Caco-2 (cell line): Measurements from ENCODE around the gene SLC22A23. TPM values are rescaled to one million over a fixed set of nuclear protein-coding genes. Genes with fewer than 3 reads are reported as not detected.
A peak's percentile ranks its signal among the peaks of the same experiment; 100 is the strongest.

ENCODE experiments used
- BruUV-seq: library from RNA; stranded (reverse); fragments of 400-500 nt; replicated peaks from 2 replicates; lab custom pipeline; 2021; lab: Mats Ljungman, UMichigan
- CTCF ChIA-PET: fragments of 300-600 bp; sonication (Branson Sonifier 250); formaldehyde crosslinking; loops from one replicate; lab custom pipeline; 2022; ENCODE audit warnings: antibody characterized with exemption; lab: Charles Lee
- POLR2A ChIA-PET: fragments of 300-600 bp; sonication (Branson Sonifier 250); formaldehyde crosslinking; loops from one replicate; lab custom pipeline; 2022; ENCODE audit warnings: antibody characterized with exemption; lab: Charles Lee
- DNase-seq, 2 experiments: peaks; one replicate each; pipeline versions ENCODE4 v3.0.0 to v3.0.0-alpha.2; 2020 to 2022
- H3K27me3 ChIP-seq: replicated peaks from 2 replicates; pipeline ENCODE4 v1.6.0; 2011; ENCODE audit warnings: low read length; ENCODE audit not compliant: control insufficient read depth, insufficient read depth
- H3K36me3 ChIP-seq: 2 replicates; pipeline ENCODE4 v1.5.1; 2011; ENCODE audit warnings: low read length; ENCODE audit not compliant: control insufficient read depth, insufficient read depth
- H3K4me1 ChIP-seq: fragments of 250-450 bp; sonication (Bioruptor Pico); 2 replicates; pipeline ENCODE4 v1.5.1; 2020; ENCODE audit warnings: mild to moderate bottlenecking
- H3K4me3 ChIP-seq: 2 replicates; pipeline ENCODE4 v1.5.1; 2011; ENCODE audit warnings: low read depth, mild to moderate bottlenecking, control low read depth, low read length
- H3K9me3 ChIP-seq: fragments of 250-450 bp; sonication (Bioruptor Pico); 2 replicates; pipeline ENCODE4 v1.5.1; 2020; ENCODE audit warnings: mild to moderate bottlenecking, moderate library complexity
- H3K27ac Mint-ChIP-seq: one replicate; pipeline ENCODE4 v1.8.0; 2022; ENCODE audit warnings: mixed read lengths; ENCODE audit not compliant: unreplicated experiment
- H3K27me3 Mint-ChIP-seq: one replicate; pipeline ENCODE4 v1.8.0; 2022; ENCODE audit warnings: mixed read lengths; ENCODE audit not compliant: insufficient read depth, unreplicated experiment
- H3K36me3 Mint-ChIP-seq: one replicate; pipeline ENCODE4 v1.8.0; 2022; ENCODE audit warnings: mild to moderate bottlenecking, mixed read lengths; ENCODE audit not compliant: insufficient read depth, unreplicated experiment
- H3K4me1 Mint-ChIP-seq: one replicate; pipeline ENCODE4 v1.8.0; 2022; ENCODE audit warnings: low read depth, mixed read lengths; ENCODE audit not compliant: unreplicated experiment
- H3K4me3 Mint-ChIP-seq: one replicate; pipeline ENCODE4 v1.8.0; 2022; ENCODE audit warnings: mild to moderate bottlenecking, moderate library complexity, mixed read lengths; ENCODE audit not compliant: unreplicated experiment
- H3K9me3 Mint-ChIP-seq: one replicate; pipeline ENCODE4 v1.8.0; 2022; ENCODE audit warnings: mixed read lengths; ENCODE audit not compliant: unreplicated experiment
- intact Hi-C: fragments of 100-400 bp; cut with micrococcal nuclease; formaldehyde crosslinking; loops from one replicate; pipeline ENCODE4 v1.10.0; 2022; ENCODE audit not compliant: unreplicated experiment
- total RNA-seq: library from RNA; stranded (reverse); gene quantifications from 2 replicates; pipeline ENCODE4 v1.2.3, GENCODE V29; 2022
- TF ChIP-seq, protein P1 (sequence below), 2 experiments: fragments of 200-600 bp in 1 of 2; IDR thresholded peaks; 1 replicate in 1 of 2; 2 replicates in 1 of 2; pipeline versions ENCODE4 v1.5.1 to v1.8.0; 2011 to 2022; ENCODE audit warnings: antibody characterized with exemption in 1 of 2, control low read depth in 1 of 2, inconsistent platforms in 1 of 2, low read depth in 1 of 2, low read length in 1 of 2, mild to moderate bottlenecking in 1 of 2, moderate library complexity in 1 of 2; ENCODE audit not compliant: insufficient read depth in 1 of 2, severe bottlenecking in 1 of 2, unreplicated experiment in 1 of 2

Gene SLC22A23
- total RNA-seq, 1 experiment from 2014 or later = 45.5 TPM

DNA sequence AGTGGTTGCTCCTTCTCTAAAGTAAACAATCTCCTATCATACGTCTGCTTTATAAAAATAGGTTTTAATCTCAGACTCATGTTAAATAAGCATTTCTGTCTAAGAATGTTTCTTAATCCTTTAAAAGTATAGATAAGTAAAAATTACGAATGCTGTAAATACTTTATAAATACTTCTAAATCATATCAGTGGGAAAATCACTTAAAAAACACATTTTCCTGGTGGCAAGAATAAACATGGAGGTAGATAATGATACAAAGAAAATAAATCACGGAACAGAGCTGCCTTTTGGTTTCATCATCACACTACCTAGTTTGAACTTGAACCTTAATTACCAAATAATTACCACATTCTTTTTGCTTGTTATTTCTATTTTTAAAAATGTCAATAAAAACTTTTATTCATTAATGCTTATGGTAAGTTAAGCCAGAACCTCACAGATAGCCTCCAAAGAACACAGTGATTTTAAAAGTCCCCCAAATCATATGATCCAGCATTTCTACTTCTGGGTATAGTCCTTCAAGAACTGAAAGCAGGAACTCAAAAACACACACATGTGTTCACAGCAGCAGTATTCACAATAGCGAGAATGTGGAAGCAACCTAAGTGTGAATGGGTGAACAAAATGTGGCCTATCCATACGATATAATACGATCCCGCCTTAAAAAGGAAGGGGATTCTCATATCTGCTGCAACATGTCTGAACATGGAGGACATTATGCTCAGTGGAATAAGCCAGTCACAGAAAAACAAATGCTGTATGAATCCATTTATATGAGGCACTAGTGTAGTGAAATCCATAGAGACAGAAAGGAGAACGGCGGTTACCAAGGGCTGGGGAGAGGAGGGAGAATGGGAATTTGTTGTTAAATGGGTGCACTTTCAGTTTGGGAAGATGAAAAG is 72.4 kb downstream of the SLC22A23 start:
- DNase-seq = no peak
- Mint-ChIP-seq H3K36me3 (peaks cover 20% of the 10 kb centered on the region), H3K4me3 (no peak overlapping the region), H3K27ac (peak overlapping the region; percentile 73), H3K4me1 (peaks cover 56% of the 10 kb centered on the region), H3K27me3 (no peaks in the 10 kb centered on the region), H3K9me3 (no peaks in the 10 kb centered on the region)
- no peak overlapping the region for H3K4me3 ChIP-seq
- ChIA-PET POLR2A (interaction anchor here (0.6 to 2.5 kb wide), 3 partner anchors 19 to 118 kb away, joined by 4 to 14 read pairs (median 5); no protein-coding TSS in a partner anchor), CTCF (interaction anchor here (0.6 to 1.2 kb wide), 2 partner anchors 25 to 74 kb away, joined by 3 read pairs; no protein-coding TSS in a partner anchor)
- H3K36me3 ChIP-seq = no peaks in the 10 kb centered on the region
- H3K4me1 ChIP-seq = peaks cover 64% of the 10 kb centered on the region
- TF ChIP-seq, protein P1, sequence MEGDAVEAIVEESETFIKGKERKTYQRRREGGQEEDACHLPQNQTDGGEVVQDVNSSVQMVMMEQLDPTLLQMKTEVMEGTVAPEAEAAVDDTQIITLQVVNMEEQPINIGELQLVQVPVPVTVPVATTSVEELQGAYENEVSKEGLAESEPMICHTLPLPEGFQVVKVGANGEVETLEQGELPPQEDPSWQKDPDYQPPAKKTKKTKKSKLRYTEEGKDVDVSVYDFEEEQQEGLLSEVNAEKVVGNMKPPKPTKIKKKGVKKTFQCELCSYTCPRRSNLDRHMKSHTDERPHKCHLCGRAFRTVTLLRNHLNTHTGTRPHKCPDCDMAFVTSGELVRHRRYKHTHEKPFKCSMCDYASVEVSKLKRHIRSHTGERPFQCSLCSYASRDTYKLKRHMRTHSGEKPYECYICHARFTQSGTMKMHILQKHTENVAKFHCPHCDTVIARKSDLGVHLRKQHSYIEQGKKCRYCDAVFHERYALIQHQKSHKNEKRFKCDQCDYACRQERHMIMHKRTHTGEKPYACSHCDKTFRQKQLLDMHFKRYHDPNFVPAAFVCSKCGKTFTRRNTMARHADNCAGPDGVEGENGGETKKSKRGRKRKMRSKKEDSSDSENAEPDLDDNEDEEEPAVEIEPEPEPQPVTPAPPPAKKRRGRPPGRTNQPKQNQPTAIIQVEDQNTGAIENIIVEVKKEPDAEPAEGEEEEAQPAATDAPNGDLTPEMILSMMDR (IDR thresholded peaks at IDR 0.05; ENCODE audit: insufficient read depth in 1 of 2, low read depth in 1 of 2, low read length in 1 of 2, severe bottlenecking in 1 of 2, unreplicated experiment in 1 of 2) = no peak
- BruUV-seq = no TSS peak
- no peaks in the 10 kb centered on the region for H3K9me3 ChIP-seq
- no peaks in the 10 kb centered on the region for H3K27me3 ChIP-seq
- intact Hi-C loops = no loop called here

DNA sequence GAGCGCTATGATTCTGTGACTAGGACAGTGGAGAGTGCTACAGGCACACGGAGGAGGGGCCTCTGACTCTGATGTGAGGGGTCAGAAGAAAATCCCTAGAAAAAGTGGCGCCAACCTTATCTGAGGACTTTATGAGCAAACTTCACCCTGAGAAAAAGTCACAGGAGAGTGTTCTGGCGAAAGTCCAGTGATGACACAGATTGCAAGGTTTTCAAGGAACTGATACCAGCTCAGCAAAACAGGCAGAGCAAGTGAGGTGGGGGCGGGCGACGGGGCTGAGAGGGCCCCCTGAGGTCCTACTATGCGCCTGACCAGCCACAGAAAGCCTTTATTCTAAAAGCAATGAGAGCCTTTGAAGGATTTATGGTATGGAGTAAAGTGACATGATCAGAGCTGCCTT is 73.3 kb downstream of the SLC22A23 start:
- Histone ChIP-seq H3K4me3 (no peak overlapping the region), H3K36me3 (no peaks in the 10 kb centered on the region), H3K9me3 (no peaks in the 10 kb centered on the region), H3K27me3 (no peaks in the 10 kb centered on the region), H3K4me1 (peaks cover 70% of the 10 kb centered on the region)
- no TSS peak for BruUV-seq
- ChIA-PET CTCF (interaction anchor here (0.6 to 1.2 kb wide), 4 partner anchors 10 to 75 kb away, joined by 3 read pairs; partner anchors contain the start of gene SLC22A23), POLR2A (interaction anchor here (0.6 to 2.5 kb wide), 5 partner anchors 17 to 119 kb away, joined by 3 to 14 read pairs (median 5); no protein-coding TSS in a partner anchor)
- TF ChIP-seq, protein P1 (IDR thresholded peaks at IDR 0.05; ENCODE audit: insufficient read depth in 1 of 2, low read depth in 1 of 2, low read length in 1 of 2, severe bottlenecking in 1 of 2, unreplicated experiment in 1 of 2) = no peak
- DNase-seq = peak; percentile 80
- intact Hi-C loops = loop anchor here (1.0 kb wide), 4 partner anchors 10 to 27 kb away; no protein-coding TSS in a partner anchor
- Mint-ChIP-seq H3K27ac (peak overlapping the region; percentile 73), H3K27me3 (no peaks in the 10 kb centered on the region), H3K9me3 (no peaks in the 10 kb centered on the region), H3K4me1 (peaks cover 61% of the 10 kb centered on the region), H3K4me3 (peak overlapping the region; percentile 10), H3K36me3 (peaks cover 20% of the 10 kb centered on the region)
